GM23338 (cell line): ENCODE data around the gene SLC49A4. TPM values are rescaled to one million over a fixed set of nuclear protein-coding genes. Genes with fewer than 3 reads are reported as not detected.

Experiments
- ATAC-seq: fragments of 200-7000 bp; cut with Tn5 transposase; 3 replicates; pipeline ENCODE4 v1.9.1; 2020
- DNase-seq: peaks from one replicate; pipeline ENCODE4 v3.0.0-alpha.2; 2015; ENCODE audit warnings: low spot score
- H2AFZ ChIP-seq: fragments of 200-600 bp; sonication (generic); 2 replicates; pipeline ENCODE4 v1.8.0; 2016; ENCODE audit warnings: antibody characterized with exemption, mild to moderate bottlenecking, moderate library complexity
- H3F3A ChIP-seq: fragments of 200-600 bp; sonication (generic); replicated peaks from 2 replicates; pipeline ENCODE4 v1.8.0; 2017; ENCODE audit warnings: antibody characterized with exemption, mixed run types, low read depth
- H3K27ac ChIP-seq: fragments of 200-600 bp; sonication (generic); 2 replicates; pipeline ENCODE4 v1.6.1; 2016; ENCODE audit warnings: low read depth
- H3K27me3 ChIP-seq: fragments of 200-600 bp; sonication (generic); 2 replicates; pipeline ENCODE4 v1.8.0; 2016; ENCODE audit warnings: mild to moderate bottlenecking, mixed run types, moderate library complexity; ENCODE audit not compliant: insufficient read depth
- H3K36me3 ChIP-seq: fragments of 200-600 bp; sonication (generic); 2 replicates; pipeline ENCODE4 v1.8.0; 2016; ENCODE audit warnings: mild to moderate bottlenecking; ENCODE audit not compliant: insufficient read depth
- H3K4me1 ChIP-seq: fragments of 200-600 bp; sonication (generic); 2 replicates; pipeline ENCODE4 v1.8.0; 2016; ENCODE audit warnings: mild to moderate bottlenecking, moderate library complexity; ENCODE audit not compliant: insufficient read depth
- H3K4me2 ChIP-seq: fragments of 200-600 bp; sonication (generic); 2 replicates; pipeline ENCODE4 v1.7.1; 2017; ENCODE audit warnings: mixed run types
- H3K4me3 ChIP-seq: fragments of 200-600 bp; sonication (generic); 2 replicates; pipeline ENCODE4 v1.6.1; 2016; ENCODE audit warnings: mixed run types
- H3K79me2 ChIP-seq: fragments of 200-600 bp; sonication (generic); replicated peaks from 2 replicates; pipeline ENCODE4 v1.8.0; 2017; ENCODE audit warnings: mild to moderate bottlenecking; ENCODE audit not compliant: insufficient read depth
- H3K9me2 ChIP-seq: fragments of 200-600 bp; sonication (generic); 2 replicates; pipeline ENCODE4 v1.8.0; 2017; ENCODE audit not compliant: insufficient read depth
- H4K20me1 ChIP-seq: fragments of 200-600 bp; sonication (generic); replicated peaks from 2 replicates; pipeline ENCODE4 v1.8.0; 2017; ENCODE audit warnings: mild to moderate bottlenecking; ENCODE audit not compliant: insufficient read depth
- H3K27ac Mint-ChIP-seq: 2 replicates; pipeline ENCODE4 v1.8.0; 2020; ENCODE audit warnings: inconsistent platforms, mild to moderate bottlenecking, moderate library complexity, mixed read lengths
- H3K27me3 Mint-ChIP-seq: 3 replicates; pipeline ENCODE4 v1.8.0; 2022; ENCODE audit warnings: low read depth, mild to moderate bottlenecking, moderate library complexity, mixed read lengths, inconsistent platforms; ENCODE audit not compliant: insufficient read depth, poor library complexity
- H3K36me3 Mint-ChIP-seq: 3 replicates; pipeline ENCODE4 v1.8.0; 2021; ENCODE audit warnings: low read depth, mild to moderate bottlenecking, inconsistent platforms, moderate library complexity, mixed read lengths
- H3K4me1 Mint-ChIP-seq: 3 replicates; pipeline ENCODE4 v1.8.0; 2020; ENCODE audit warnings: mild to moderate bottlenecking, inconsistent platforms, mixed read lengths
- H3K4me3 Mint-ChIP-seq: 3 replicates; pipeline ENCODE4 v1.8.0; 2021; ENCODE audit warnings: moderate library complexity, mild to moderate bottlenecking, inconsistent platforms, mixed read lengths
- H3K9me3 Mint-ChIP-seq: 3 replicates; pipeline ENCODE4 v1.8.0; 2020; ENCODE audit warnings: moderate library complexity, mild to moderate bottlenecking, inconsistent platforms, mixed read lengths
- CREB1 ChIP-seq: fragments of 250-450 bp; sonication (Bioruptor Pico); IDR thresholded peaks from 2 replicates; pipeline ENCODE4 v1.5.0; 2020; ENCODE audit warnings: low read depth, mild to moderate bottlenecking, moderate library complexity
- CTCF ChIP-seq, 2 experiments: fragments of 200-600 bp in 1 of 2; sonication (generic) in 1 of 2; conservative IDR thresholded peaks; 2 replicates each; pipeline versions ENCODE4 v1.5.1 to v1.6.1; 2016 to 2017; ENCODE audit warnings: antibody characterized with exemption in 2 of 2, low read depth in 2 of 2, mild to moderate bottlenecking in 2 of 2, moderate library complexity in 1 of 2
- EZH2 ChIP-seq: fragments of 200-600 bp; sonication (generic); IDR thresholded peaks from one replicate; pipeline ENCODE4 v1.8.0; 2017; ENCODE audit warnings: antibody characterized with exemption, mild to moderate bottlenecking, low read depth; ENCODE audit not compliant: unreplicated experiment
- EZH2phosphoT487 ChIP-seq: fragments of 200-600 bp; sonication (generic); IDR thresholded peaks from one replicate; pipeline ENCODE4 v1.8.1; 2018; ENCODE audit warnings: antibody characterized with exemption; ENCODE audit not compliant: unreplicated experiment
- JUNB ChIP-seq: IDR thresholded peaks from one replicate; pipeline ENCODE4 v1.6.1; 2016; ENCODE audit warnings: antibody characterized with exemption; ENCODE audit not compliant: unreplicated experiment
- NANOG ChIP-seq: IDR thresholded peaks from 2 replicates; pipeline ENCODE4 v1.6.1; 2016; ENCODE audit warnings: antibody characterized with exemption, borderline replicate concordance
- POLR2AphosphoS5 ChIP-seq: IDR thresholded peaks from 2 replicates; pipeline ENCODE4 v1.6.1; 2016; ENCODE audit warnings: antibody characterized with exemption, low read depth
- REST ChIP-seq: IDR thresholded peaks from one replicate; pipeline ENCODE4 v1.6.1; 2018; ENCODE audit warnings: antibody characterized with exemption; ENCODE audit not compliant: unreplicated experiment
- STAT1 ChIP-seq: IDR thresholded peaks from one replicate; pipeline ENCODE4 v1.6.1; 2016; ENCODE audit warnings: antibody characterized with exemption; ENCODE audit not compliant: unreplicated experiment
- ZNF114 ChIP-seq: fragments of 250-450 bp; sonication (Bioruptor Pico); IDR thresholded peaks from 2 replicates; pipeline ENCODE4 v1.5.0; 2020; ENCODE audit warnings: mild to moderate bottlenecking, moderate library complexity
- ZNF331 ChIP-seq: fragments of 250-450 bp; sonication (Bioruptor Pico); IDR thresholded peaks from 2 replicates; pipeline ENCODE4 v1.5.0; 2020; ENCODE audit warnings: low read depth, mild to moderate bottlenecking, moderate library complexity
- polyA plus RNA-seq: library from polyadenylated mRNA; unstranded; fragments of >200 nt; fragmentation: Nextera tagmentation; extraction: Ambion mirVana; gene quantifications from 2 replicates; pipeline ENCODE4 v1.2.1, GENCODE V29; 2016
- total RNA-seq: library from RNA; depleted of rRNA; stranded (reverse); fragments of >200 nt; shearing (Covaris generic); gene quantifications from 2 replicates; pipeline ENCODE4 v1.2.3, GENCODE V29; 2014
- TF ChIP-seq, protein P1 (sequence below): fragments of 250-450 bp; sonication (Bioruptor Pico); IDR thresholded peaks from 2 replicates; pipeline ENCODE4 v1.5.0; 2020; ENCODE audit warnings: mild to moderate bottlenecking, moderate library complexity
- TF ChIP-seq, protein P2 (sequence below): IDR thresholded peaks from 2 replicates; pipeline ENCODE4 v1.6.1; 2016; ENCODE audit warnings: antibody characterized with exemption

SLC49A4 gene
- total and polyA plus RNA-seq, 2 experiments from 2014 or later, result 3.7 to 16.8 TPM

- no peak overlapping the region for H3K27ac ChIP-seq
Observed at GRCh38 chr3:122754929-122755328, 39.9 kb upstream of the SLC49A4 start.

More at GRCh38 chr3:122754929-122755328, 39.9 kb upstream of the SLC49A4 start:
- Histone ChIP-seq H3K4me3 (no peak overlapping the region), H3K4me2 (no peak overlapping the region), H3K36me3 (peaks cover 6% of the 10 kb centered on the region), H3K79me2 (no peaks in the 10 kb centered on the region), H3K27me3 (no peaks in the 10 kb centered on the region), H3F3A (no peaks in the 10 kb centered on the region), H3K4me1 (no peaks in the 10 kb centered on the region), H3K9me2 (no peaks in the 10 kb centered on the region), H4K20me1 (no peaks in the 10 kb centered on the region; the same call in 1 of the 2 replicates), H2AFZ (no peak overlapping the region)
- Mint-ChIP-seq H3K4me3 (no peak overlapping the region), H3K27me3 (peaks cover 2% of the 10 kb centered on the region), H3K4me1 (peaks cover 5% of the 10 kb centered on the region; the same call in 1 of the 3 replicates), H3K36me3 (peaks cover 10% of the 10 kb centered on the region; the same call in 2 of the 3 replicates), H3K27ac (no peak overlapping the region), H3K9me3 (no peaks in the 10 kb centered on the region)
- peak; percentile 100 for ATAC-seq
- no peak for TF ChIP-seq JUNB
- TF ChIP-seq CREB1 (CRISPR knock-in tag), result no peak
- peak; percentile 95 to 97 for TF ChIP-seq CTCF (conservative IDR thresholded peaks at IDR 0.05; ENCODE audit: low read depth in 2 of 2)
- no peak for TF ChIP-seq NANOG
- TF ChIP-seq, protein P1, sequence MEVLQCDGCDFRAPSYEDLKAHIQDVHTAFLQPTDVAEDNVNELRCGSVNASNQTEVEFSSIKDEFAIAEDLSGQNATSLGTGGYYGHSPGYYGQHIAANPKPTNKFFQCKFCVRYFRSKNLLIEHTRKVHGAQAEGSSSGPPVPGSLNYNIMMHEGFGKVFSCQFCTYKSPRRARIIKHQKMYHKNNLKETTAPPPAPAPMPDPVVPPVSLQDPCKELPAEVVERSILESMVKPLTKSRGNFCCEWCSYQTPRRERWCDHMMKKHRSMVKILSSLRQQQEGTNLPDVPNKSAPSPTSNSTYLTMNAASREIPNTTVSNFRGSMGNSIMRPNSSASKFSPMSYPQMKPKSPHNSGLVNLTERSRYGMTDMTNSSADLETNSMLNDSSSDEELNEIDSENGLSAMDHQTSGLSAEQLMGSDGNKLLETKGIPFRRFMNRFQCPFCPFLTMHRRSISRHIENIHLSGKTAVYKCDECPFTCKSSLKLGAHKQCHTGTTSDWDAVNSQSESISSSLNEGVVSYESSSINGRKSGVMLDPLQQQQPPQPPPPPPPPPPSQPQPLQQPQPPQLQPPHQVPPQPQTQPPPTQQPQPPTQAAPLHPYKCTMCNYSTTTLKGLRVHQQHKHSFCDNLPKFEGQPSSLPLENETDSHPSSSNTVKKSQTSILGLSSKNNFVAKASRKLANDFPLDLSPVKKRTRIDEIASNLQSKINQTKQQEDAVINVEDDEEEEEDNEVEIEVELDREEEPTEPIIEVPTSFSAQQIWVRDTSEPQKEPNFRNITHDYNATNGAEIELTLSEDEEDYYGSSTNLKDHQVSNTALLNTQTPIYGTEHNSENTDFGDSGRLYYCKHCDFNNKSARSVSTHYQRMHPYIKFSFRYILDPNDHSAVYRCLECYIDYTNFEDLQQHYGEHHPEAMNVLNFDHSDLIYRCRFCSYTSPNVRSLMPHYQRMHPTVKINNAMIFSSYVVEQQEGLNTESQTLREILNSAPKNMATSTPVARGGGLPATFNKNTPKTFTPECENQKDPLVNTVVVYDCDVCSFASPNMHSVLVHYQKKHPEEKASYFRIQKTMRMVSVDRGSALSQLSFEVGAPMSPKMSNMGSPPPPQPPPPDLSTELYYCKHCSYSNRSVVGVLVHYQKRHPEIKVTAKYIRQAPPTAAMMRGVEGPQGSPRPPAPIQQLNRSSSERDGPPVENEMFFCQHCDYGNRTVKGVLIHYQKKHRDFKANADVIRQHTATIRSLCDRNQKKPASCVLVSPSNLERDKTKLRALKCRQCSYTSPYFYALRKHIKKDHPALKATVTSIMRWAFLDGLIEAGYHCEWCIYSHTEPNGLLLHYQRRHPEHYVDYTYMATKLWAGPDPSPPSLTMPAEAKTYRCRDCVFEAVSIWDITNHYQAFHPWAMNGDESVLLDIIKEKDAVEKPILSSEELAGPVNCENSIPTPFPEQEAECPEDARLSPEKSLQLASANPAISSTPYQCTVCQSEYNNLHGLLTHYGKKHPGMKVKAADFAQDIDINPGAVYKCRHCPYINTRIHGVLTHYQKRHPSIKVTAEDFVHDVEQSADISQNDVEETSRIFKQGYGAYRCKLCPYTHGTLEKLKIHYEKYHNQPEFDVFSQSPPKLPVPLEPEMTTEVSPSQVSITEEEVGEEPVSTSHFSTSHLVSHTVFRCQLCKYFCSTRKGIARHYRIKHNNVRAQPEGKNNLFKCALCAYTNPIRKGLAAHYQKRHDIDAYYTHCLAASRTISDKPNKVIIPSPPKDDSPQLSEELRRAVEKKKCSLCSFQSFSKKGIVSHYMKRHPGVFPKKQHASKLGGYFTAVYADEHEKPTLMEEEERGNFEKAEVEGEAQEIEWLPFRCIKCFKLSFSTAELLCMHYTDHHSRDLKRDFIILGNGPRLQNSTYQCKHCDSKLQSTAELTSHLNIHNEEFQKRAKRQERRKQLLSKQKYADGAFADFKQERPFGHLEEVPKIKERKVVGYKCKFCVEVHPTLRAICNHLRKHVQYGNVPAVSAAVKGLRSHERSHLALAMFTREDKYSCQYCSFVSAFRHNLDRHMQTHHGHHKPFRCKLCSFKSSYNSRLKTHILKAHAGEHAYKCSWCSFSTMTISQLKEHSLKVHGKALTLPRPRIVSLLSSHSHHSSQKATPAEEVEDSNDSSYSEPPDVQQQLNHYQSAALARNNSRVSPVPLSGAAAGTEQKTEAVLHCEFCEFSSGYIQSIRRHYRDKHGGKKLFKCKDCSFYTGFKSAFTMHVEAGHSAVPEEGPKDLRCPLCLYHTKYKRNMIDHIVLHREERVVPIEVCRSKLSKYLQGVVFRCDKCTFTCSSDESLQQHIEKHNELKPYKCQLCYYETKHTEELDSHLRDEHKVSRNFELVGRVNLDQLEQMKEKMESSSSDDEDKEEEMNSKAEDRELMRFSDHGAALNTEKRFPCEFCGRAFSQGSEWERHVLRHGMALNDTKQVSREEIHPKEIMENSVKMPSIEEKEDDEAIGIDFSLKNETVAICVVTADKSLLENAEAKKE, result peak; percentile 53; the same call in 1 of the 2 replicates
- TF ChIP-seq REST, result no peak
- TF ChIP-seq POLR2AphosphoS5, result no peak
- TF ChIP-seq, protein P2, sequence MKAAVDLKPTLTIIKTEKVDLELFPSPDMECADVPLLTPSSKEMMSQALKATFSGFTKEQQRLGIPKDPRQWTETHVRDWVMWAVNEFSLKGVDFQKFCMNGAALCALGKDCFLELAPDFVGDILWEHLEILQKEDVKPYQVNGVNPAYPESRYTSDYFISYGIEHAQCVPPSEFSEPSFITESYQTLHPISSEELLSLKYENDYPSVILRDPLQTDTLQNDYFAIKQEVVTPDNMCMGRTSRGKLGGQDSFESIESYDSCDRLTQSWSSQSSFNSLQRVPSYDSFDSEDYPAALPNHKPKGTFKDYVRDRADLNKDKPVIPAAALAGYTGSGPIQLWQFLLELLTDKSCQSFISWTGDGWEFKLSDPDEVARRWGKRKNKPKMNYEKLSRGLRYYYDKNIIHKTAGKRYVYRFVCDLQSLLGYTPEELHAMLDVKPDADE, result no peak
- no peak for TF ChIP-seq ZNF331
- TF ChIP-seq STAT1, result no peak
- TF ChIP-seq EZH2, result no peak
- TF ChIP-seq EZH2phosphoT487, result no peak
- no peak for TF ChIP-seq ZNF114
- peak; percentile 90 for DNase-seq
